ENCODE results near the gene EEF1A1. TPM values are rescaled to one million over a fixed set of nuclear protein-coding genes. Genes with fewer than 3 reads are reported as not detected.
A peak's percentile ranks its signal among the peaks of the same experiment; 100 is the strongest.

EEF1A1 gene
- total RNA-seq, 1 donor from 2014 or later = 8,902 TPM

- Mint-ChIP-seq H3K27ac (ENCODE audit: unreplicated experiment) (no peak overlapping the region), H3K9me3 (ENCODE audit: low read depth) (no peaks in the 10 kb centered on the region), H3K27me3 (ENCODE audit: low read depth) (peaks cover 2% of the 10 kb centered on the region), H3K36me3 (ENCODE audit: low read depth) (no peaks in the 10 kb centered on the region), H3K4me3 (ENCODE audit: unreplicated experiment) (no peak overlapping the region), H3K4me1 (ENCODE audit: low read depth) (peaks cover 15% of the 10 kb centered on the region)
- DNase-seq (ENCODE audit: low spot score) = no peak
- no peak for TF ChIP-seq CTCF (IDR thresholded peaks at IDR 0.05)
Observed at GRCh38 chr6:73528897-73529296, 8.1 kb upstream of the EEF1A1 start.

GRCh38 chr6:73525546-73526330 lies 4.9 kb upstream of the EEF1A1 start:
- H3K4me1 Mint-ChIP-seq (ENCODE audit: low read depth) = peaks cover 28% of the 10 kb centered on the region
- H3K9me3 Mint-ChIP-seq (ENCODE audit: low read depth) = no peaks in the 10 kb centered on the region
- H3K36me3 Mint-ChIP-seq (ENCODE audit: low read depth) = peaks cover 3% of the 10 kb centered on the region
- H3K27me3 Mint-ChIP-seq (ENCODE audit: low read depth) = peaks cover 2% of the 10 kb centered on the region
- no peak overlapping the region for H3K4me3 Mint-ChIP-seq (ENCODE audit: unreplicated experiment)
- no peak for TF ChIP-seq CTCF (IDR thresholded peaks at IDR 0.05)
- DNase-seq (ENCODE audit: low spot score) = no peak
- H3K27ac Mint-ChIP-seq (ENCODE audit: unreplicated experiment) = peak overlapping the region; percentile 5

- peaks cover 2% of the 10 kb centered on the region for H3K27me3 Mint-ChIP-seq (ENCODE audit: low read depth)
- peaks cover 35% of the 10 kb centered on the region for H3K4me1 Mint-ChIP-seq (ENCODE audit: low read depth)
- peak overlapping the region; percentile 56 for H3K4me3 Mint-ChIP-seq (ENCODE audit: unreplicated experiment)
- TF ChIP-seq CTCF (IDR thresholded peaks at IDR 0.05) = no peak
- no peak for DNase-seq (ENCODE audit: low spot score)
- H3K9me3 Mint-ChIP-seq (ENCODE audit: low read depth) = no peaks in the 10 kb centered on the region
- H3K27ac Mint-ChIP-seq (ENCODE audit: unreplicated experiment) = peak overlapping the region; percentile 98
- H3K36me3 Mint-ChIP-seq (ENCODE audit: low read depth) = peaks cover 24% of the 10 kb centered on the region
Observed at GRCh38 chr6:73523434-73524123, 2.7 kb upstream of the EEF1A1 start.

DNA sequence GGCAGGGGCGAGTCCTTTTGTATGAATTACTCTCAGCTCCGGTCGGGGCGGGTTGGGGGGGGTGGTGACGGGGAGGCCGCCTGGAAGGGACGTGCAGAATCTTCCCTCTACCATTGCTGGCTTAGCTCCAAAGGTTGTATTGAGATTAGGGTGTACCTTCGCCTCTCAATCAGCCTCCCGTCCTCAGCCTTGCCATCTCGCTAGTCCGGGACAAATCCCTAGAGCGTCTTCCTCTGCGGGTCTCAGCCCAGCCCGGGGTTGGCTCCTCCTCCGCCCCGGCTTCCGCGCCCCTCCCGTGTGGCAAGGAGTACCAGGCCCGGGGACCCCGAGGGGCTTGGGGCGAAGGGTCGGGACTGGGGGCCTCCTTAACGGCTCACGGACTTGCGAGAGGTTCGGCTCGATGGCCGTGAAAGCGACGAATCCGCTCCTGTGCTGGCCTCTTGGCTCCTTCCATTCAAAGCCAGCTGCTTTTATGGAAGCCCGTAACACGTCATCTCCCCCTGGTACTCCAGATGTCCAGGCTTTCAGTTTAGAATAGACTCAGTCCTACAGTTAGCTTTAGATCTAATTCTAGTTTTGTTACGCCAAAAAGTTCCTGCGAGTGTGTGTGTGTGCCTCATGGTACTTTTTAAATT lies 636 bp upstream of the EEF1A1 start:
- Mint-ChIP-seq H3K27ac (ENCODE audit: unreplicated experiment) (peak overlapping the region; percentile 98), H3K36me3 (ENCODE audit: low read depth) (peaks cover 39% of the 10 kb centered on the region), H3K4me3 (ENCODE audit: unreplicated experiment) (peak overlapping the region; percentile 93), H3K4me1 (ENCODE audit: low read depth) (peaks cover 50% of the 10 kb centered on the region), H3K9me3 (ENCODE audit: low read depth) (no peaks in the 10 kb centered on the region), H3K27me3 (ENCODE audit: low read depth) (no peaks in the 10 kb centered on the region)
- no peak for TF ChIP-seq CTCF (IDR thresholded peaks at IDR 0.05)
- DNase-seq (ENCODE audit: low spot score) = peak; percentile 93
